Urinary bladder (tissue), 4 donors: ENCODE results near the gene PIK3R3. TPM values are rescaled to one million over a fixed set of nuclear protein-coding genes. Genes with fewer than 3 reads are reported as not detected.

Experiments used
- DNase-seq: peaks from one replicate; pipeline ENCODE4 v3.0.0-alpha.2; 2015; ENCODE audit errors: extremely low spot score
- H3K27ac ChIP-seq: one replicate; pipeline ENCODE4 v1.5.1; 2013; ENCODE audit warnings: low read depth, mild to moderate bottlenecking, moderate library complexity
- H3K36me3 ChIP-seq: one replicate; pipeline ENCODE4 v1.6.1; 2013; ENCODE audit warnings: mild to moderate bottlenecking, moderate library complexity; ENCODE audit not compliant: insufficient read depth
- H3K4me1 ChIP-seq: one replicate; pipeline ENCODE4 v1.6.1; 2013; ENCODE audit warnings: mild to moderate bottlenecking, moderate library complexity; ENCODE audit not compliant: insufficient read depth
- H3K4me3 ChIP-seq: one replicate; pipeline ENCODE4 v1.5.1; 2013; ENCODE audit warnings: low read depth, low read length
- WGBS: extraction: QIAGEN DNeasy Blood & Tissue Kit; methylation state at CpG from one replicate; pipeline ENCODE4 v1.1.7; 2013; 5-methylcytosine and 5-hydroxymethylcytosine counted together
- polyA plus RNA-seq: library from polyadenylated mRNA; stranded (reverse); fragments of 200-250 nt; gene quantifications from one replicate; pipeline ENCODE4 v1.2.3, GENCODE V29; 2013
- total RNA-seq: library from RNA; depleted of rRNA; stranded (reverse); fragments of >200 nt; gene quantifications from one replicate; pipeline ENCODE4 v1.2.3, GENCODE V29; 2014
- donor health status: healthy with polysubstance abuse.
- donor health status: healthy.

PIK3R3 gene
- total and polyA plus RNA-seq, 2 donors, result 16.2 to 24.7 TPM

DNA sequence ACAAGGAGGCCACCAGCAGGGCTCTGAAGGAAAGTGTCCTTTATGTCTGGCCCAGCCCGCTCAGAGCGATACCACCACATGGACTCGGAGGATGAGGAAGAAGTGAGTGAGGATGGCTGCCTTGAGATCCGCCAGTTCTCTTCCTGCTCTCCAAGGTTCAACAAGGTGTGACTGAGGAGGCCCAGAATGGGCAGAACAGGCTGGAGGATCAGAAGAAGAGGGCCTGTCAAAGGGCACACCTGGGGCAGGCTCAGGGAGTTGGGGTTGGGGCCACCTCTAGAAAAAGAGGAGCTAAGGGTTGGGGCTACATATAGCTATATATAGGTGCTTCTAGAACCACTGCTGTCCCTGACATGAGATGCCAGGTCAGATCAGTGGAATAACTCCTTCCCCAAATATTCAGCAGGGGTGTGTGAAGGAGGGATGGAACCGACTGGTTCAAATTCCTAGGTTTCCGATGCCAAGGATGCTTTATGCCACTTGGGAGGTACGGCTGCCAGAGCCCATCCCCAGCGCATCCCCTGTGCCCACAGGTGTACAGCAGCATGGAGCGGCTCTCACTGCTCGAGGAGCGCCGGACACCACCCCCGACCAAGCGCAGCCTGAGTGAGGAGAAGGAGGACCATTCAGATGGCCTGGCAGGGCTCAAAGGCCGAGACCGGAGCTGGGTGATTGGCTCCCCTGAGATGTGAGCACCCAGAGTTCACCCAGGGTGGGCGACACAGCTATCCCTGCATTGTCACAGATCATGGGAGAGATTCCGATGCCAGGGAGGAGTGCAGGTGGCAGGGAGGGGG, 102.2 kb downstream of the PIK3R3 start:
- DNase-seq, result no peak
- no peak overlapping the region for H3K4me3 ChIP-seq
- H3K4me1 ChIP-seq, result no peaks in the 10 kb centered on the region
- H3K36me3 ChIP-seq, result no peaks in the 10 kb centered on the region
- no peak overlapping the region for H3K27ac ChIP-seq
- WGBS, result 96% methylated on average over 18 of the region's 18 CpGs

DNA sequence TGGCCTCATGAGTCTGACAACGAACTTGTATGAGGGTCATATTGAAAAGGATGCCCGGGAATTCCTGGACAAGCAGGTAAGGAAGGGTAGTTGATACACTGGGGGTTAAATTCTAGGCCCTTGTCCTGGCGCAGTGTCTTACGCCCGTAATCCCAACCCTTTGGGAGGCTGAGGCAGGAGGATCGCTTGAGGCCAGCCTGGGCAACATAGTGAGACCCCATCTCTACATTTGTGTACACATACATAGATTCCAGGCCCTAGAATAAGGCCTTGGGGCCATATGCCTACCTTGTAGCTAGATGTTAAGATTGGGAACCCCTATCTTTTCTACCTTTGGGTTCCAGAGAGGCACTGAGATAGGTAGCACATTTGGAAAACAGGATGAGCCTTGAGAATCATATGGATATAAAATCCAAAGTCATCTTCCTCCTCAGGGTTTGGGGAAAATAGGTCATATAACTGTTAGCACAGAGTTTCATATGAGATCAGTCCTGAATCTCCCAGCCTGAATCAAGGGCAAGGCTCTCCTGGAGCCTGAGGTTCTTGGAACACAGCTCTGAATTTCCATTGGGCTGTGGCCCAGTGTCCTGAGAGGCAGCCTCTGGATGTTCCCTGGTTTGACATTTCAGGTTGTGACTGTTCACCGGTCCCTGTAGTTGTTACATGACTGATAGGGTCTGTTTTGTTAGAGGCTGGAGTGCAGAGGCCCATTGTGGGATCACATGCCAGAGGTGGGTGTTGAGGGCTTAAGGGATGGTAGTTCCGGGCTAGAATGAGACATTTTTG, 104.4 kb downstream of the PIK3R3 start:
- Histone ChIP-seq H3K4me1 (no peaks in the 10 kb centered on the region), H3K4me3 (no peak overlapping the region), H3K36me3 (no peaks in the 10 kb centered on the region), H3K27ac (no peak overlapping the region)
- 95% methylated on average over 8 of the region's 8 CpGs for WGBS
- no peak for DNase-seq

DNA sequence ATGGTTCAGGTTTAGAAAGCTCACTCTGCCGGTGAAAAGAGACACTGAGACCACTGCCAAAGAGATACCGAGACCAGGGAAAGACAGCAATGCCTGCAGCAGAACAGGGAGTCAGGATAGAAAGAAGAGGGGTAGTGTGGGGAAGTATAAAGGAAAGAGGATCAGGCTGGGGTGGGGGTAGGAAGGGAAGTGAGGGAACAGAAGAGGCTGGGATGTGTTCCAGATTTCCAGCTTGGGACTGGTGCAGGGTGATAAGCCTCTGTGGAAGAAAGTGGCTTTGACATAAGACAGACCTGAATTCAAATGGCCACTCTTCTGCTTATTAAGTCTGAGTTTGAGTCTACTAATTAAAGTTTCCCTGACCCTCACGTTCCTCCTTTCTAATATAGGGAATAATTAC, 105.9 kb downstream of the PIK3R3 start:
- WGBS, result 46% methylated on average over 3 of the region's 3 CpGs
- Histone ChIP-seq H3K4me1 (no peaks in the 10 kb centered on the region), H3K36me3 (no peaks in the 10 kb centered on the region)

DNA sequence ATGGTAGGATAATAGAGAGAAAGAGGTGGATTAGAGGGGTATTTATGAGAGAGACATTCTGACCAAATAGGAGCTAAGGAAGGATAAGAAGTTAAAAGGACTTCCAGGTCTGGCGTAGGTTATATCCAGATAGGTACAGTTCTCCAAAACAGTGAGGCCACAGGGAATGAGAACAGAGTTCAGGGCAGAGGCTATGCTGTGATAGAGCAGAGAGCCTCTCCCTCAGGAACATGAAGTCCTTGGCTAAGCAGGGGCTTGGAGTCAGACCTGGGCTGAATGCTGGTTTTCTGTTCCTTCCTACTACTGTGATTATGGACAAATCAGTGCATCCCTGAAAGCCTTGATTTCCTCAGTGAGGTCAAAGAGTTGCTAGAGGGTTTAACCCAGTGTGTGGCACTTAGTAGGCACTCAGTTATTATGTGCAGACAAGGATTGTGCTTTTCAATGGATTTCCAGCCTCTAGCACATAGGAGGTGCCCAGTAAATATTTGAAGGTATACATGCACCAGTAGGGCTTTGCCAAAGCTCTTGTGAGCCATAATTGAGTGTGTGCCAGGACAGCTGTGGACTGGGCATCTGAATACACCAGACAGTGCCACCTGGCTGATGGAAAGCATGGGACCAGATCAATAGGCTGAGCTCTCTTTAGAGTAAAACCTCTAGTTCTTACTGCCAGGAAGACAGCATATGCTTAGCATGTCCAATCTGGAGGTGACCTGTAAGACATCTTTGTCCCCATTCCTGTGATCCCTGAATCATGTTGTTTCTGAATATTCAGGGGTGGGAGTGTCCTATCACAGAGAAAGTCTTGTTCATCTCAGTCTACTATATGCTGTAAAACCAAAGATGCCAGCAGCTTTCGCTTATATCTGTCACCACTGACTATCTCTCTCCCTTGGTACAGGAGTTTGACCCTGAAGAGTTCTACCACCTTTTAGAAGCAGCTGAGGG, 111.1 kb downstream of the PIK3R3 start:
- H3K36me3 ChIP-seq, result no peaks in the 10 kb centered on the region

More for the DNA sequence above, 105.9 kb downstream of the PIK3R3 start:
- no peak overlapping the region for H3K4me3 ChIP-seq
- DNase-seq, result no peak
- no peak overlapping the region for H3K27ac ChIP-seq

DNA sequence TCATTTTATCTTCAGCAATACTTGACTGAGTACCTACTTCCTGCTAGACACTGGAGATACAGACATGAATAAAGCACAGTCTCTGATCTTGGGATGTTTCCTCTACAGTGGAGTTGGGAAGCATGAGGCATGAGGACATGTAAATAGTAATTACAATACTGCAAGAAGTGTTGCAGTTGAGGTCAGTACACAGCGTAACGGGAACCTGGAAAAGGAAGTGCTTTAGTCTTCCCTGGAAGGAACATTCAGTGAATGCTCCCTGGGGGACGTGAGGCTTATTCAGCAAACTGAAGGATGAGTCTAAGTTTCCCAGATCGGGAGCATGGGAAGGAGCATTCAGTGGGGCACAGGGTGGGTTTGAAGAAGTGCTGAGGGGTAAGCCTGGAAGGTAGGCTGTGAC, 112.4 kb downstream of the PIK3R3 start:
- WGBS, result 68% methylated on average over 4 of the region's 4 CpGs

More for the DNA sequence above, 111.1 kb downstream of the PIK3R3 start:
- H3K4me3 ChIP-seq, result no peak overlapping the region
- WGBS, result 95% methylated on average over 2 of the region's 2 CpGs
- no peak for DNase-seq
- H3K4me1 ChIP-seq, result no peaks in the 10 kb centered on the region
- H3K27ac ChIP-seq, result no peak overlapping the region

DNA sequence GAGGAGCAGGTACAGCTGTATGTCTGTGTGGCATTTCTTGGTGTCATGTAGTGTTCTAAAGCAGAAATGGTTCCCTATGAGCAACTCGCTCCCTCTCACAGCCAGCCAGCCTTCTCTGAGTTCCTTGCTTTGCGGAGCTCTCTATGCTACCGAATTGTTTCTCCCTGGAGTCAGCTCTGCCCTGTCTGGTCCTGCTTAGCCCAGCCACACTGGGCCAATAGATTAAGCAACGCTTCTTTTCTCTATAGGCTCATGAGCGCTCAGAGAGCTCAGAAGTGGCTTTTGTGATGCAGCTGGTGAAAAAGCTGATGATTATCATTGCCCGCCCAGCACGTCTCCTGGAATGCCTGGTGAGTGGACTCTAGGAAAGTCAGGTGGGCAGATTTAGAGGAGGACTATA, 113.1 kb downstream of the PIK3R3 start:
- H3K4me1 ChIP-seq, result no peaks in the 10 kb centered on the region
- no peak overlapping the region for H3K4me3 ChIP-seq
- DNase-seq, result no peak
- no peaks in the 10 kb centered on the region for H3K36me3 ChIP-seq
- WGBS, result 92% methylated on average over 7 of the region's 7 CpGs
- H3K27ac ChIP-seq, result no peak overlapping the region

More for the DNA sequence above, 112.4 kb downstream of the PIK3R3 start:
- no peak overlapping the region for H3K27ac ChIP-seq
- DNase-seq, result no peak
- H3K4me3 ChIP-seq, result no peak overlapping the region
- H3K36me3 ChIP-seq, result no peaks in the 10 kb centered on the region
- no peaks in the 10 kb centered on the region for H3K4me1 ChIP-seq

DNA sequence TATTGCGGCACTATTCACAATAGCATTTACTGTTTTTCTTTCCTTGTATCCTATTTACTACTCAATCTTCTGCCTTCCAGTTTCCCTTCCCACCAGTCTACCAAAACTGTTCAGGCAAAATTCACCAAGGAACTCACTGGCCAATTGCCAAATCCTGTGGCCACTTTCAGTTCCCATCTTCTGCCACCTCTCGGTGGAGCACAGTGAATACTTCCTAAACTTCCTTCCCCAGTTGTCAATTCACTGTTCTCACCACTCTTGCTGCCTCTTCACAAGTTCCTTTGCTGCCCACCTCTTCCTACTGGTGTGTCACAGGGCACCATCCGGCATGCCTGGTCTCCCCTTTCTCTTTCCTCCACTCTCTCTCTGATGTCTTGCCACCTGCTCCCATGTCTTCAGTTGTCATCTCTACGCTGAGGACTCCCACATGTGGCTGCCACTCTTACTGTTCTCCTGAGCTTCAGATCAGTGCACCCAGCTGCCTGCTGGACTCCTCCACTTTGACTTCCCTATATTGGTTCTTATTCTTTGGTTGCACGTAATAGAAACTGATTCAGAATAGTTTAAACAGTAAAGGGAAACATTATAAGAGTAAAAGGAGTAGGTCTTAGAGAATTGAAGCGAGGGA, 114.4 kb downstream of the PIK3R3 start:
- Histone ChIP-seq H3K4me1 (no peaks in the 10 kb centered on the region), H3K27ac (no peak overlapping the region), H3K4me3 (no peak overlapping the region), H3K36me3 (no peaks in the 10 kb centered on the region)
- 93% methylated on average over 6 of the region's 6 CpGs for WGBS
- DNase-seq, result no peak

DNA sequence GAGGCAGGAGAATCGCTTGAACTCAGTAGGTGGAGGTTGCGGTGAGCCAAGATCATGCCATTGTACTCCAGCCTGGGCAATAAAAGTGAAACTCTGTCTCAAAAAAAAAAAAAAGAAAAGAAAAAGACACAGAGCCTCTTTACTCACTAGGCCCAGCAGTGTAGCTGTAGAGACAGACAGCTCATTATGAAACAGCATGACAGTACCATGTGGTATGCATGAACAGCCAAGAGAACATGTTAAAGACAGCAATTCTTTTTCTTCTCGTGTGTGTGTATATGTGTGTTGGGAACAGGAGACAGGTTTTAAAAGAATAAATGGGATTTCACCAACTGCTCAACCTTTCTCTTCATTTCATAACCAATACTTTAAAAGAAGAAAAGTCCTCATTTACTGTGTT, 118.8 kb downstream of the PIK3R3 start:
- 97% methylated on average over 3 of the region's 3 CpGs for WGBS
- Histone ChIP-seq H3K36me3 (no peaks in the 10 kb centered on the region), H3K4me3 (no peak overlapping the region), H3K27ac (no peak overlapping the region), H3K4me1 (no peaks in the 10 kb centered on the region)
- DNase-seq, result no peak

DNA sequence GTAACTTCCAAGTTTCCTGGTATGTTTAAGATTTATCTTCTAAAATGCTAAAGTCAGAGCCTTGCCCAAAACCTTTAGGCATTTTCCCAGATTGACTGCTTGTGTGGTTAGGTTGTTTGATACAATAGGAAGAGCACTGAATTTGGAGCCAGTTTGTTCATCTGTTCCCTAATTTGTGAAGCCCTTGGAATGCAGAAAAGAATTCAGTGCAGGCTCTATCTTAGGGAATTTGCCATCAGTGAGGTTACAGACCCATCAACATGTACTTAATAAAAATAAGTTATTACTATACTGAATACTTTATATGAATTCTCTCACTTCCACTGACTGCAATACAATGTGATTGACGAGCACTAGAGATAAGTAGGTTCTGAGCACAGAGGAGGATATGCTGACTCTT, 120.2 kb downstream of the PIK3R3 start:
- 64% methylated on average over 1 of the region's 1 CpG for WGBS
- no peak overlapping the region for H3K4me3 ChIP-seq
- no peaks in the 10 kb centered on the region for H3K36me3 ChIP-seq
- no peak for DNase-seq
- no peaks in the 10 kb centered on the region for H3K4me1 ChIP-seq
- H3K27ac ChIP-seq, result no peak overlapping the region

DNA sequence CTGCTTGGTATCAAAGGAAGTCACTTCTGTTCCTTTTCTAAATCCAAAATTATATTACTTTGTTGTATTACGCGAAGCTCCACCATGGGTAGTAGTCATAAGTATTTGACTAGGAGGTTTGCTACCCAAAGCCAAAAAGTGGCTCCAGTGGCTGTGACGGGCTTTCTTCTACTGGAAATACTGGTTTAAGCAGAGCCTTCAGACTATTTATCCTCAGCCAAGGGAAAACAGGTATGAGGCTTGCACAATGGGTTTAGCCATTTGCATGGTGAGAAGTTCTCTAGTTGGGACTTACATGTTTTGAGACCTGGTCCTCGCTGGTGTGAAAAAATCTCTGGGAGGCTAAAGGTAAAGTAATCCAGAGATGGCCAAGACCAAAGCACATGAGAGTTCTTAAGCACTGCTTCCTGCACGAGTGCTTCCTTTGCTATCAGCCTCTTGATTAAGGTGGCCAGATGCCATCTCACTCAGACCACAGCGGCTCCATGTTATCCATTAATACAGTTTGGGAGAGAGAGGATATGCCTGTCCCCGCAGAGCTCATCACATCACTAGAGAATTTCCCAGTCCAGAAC, 121.2 kb downstream of the PIK3R3 start:
- Histone ChIP-seq H3K27ac (no peak overlapping the region), H3K36me3 (no peaks in the 10 kb centered on the region), H3K4me3 (no peak overlapping the region), H3K4me1 (no peaks in the 10 kb centered on the region)
- no peak for DNase-seq
- WGBS, result 91% methylated on average over 7 of the region's 7 CpGs

DNA sequence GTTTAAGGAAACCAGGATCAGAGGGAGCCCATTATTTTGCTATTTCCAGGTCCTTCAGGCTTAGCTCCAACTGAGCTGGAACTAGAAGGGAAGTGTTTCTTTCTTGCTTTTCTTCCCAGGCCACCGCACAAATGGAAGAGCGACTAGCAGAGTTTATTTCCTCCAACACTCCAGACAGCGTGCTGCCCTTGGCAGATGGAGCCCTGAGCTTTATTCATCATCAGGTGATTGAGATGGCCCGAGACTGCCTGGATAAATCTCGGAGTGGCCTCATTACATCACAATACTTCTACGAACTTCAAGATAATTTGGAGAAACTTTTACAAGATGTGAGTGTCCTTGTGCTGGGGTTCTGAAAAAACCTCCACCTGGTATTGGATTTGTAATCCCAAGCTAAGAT, 121.8 kb downstream of the PIK3R3 start:
- no peak overlapping the region for H3K4me3 ChIP-seq
- no peaks in the 10 kb centered on the region for H3K36me3 ChIP-seq
- no peak overlapping the region for H3K27ac ChIP-seq
- WGBS, result 98% methylated on average over 6 of the region's 6 CpGs
- DNase-seq, result no peak
- no peaks in the 10 kb centered on the region for H3K4me1 ChIP-seq

DNA sequence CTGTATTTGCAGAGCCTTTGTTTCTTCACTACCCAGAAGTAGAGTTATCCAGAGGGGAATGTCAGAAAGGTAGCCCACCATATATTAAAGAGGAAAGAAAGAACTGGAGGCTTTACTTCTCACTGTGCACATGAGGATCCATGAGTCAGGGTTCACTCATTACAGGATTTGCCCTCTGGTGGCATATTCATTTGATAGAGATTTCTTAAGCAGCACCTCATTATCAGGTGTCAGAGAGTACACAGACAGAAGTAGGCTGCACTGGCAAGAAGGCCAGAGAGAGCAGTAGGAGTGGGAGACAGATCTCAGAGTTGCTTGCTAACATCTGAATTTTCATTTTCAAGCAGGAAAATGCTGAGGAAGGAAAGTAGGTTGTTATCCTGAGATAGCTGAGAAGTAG, 123.8 kb downstream of the PIK3R3 start:
- H3K4me3 ChIP-seq, result no peak overlapping the region
- H3K36me3 ChIP-seq, result no peaks in the 10 kb centered on the region
- H3K27ac ChIP-seq, result no peak overlapping the region
- H3K4me1 ChIP-seq, result no peaks in the 10 kb centered on the region
- DNase-seq, result no peak

DNA sequence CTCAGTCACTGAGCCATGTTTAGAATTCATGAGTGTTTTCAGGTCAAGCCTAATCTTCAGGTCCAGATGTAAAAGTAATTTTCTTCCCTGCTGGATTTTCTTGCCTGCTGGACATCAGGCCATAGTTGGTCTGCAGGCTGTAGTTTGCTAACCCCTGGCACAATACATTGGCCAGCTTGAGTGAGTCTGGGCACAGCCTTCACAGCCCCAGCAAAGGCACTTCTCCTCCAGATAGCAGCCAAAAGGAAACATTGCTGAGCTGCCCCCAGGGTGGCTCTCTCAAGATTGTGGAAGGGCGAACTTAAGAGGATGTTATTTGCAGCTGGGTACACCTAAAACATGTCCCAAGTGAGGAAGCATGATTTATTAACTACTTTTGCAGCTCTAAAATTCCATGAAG, 126.8 kb downstream of the PIK3R3 start:
- no peak for DNase-seq
- Histone ChIP-seq H3K27ac (no peak overlapping the region), H3K4me3 (no peak overlapping the region), H3K4me1 (no peaks in the 10 kb centered on the region), H3K36me3 (no peaks in the 10 kb centered on the region)
- 78% methylated on average over 1 of the region's 1 CpG for whole genome bisulfite sequencing
